Measurements from ENCODE around the gene XAF1. TPM values are rescaled to one million over a fixed set of nuclear protein-coding genes. Genes with fewer than 3 reads are reported as not detected.

The XAF1 gene
- total and polyA plus RNA-seq, 8 donors, result 7.2 to 116 (median 26.3) TPM

GRCh38 chr17:6787081-6787693 is 31.3 kb downstream of the XAF1 start:
- no peak overlapping the region for H3K4me3 ChIP-seq
- 33 to 41% (median 40%) methylated on average over 10 of the region's 10 CpGs for WGBS, 5 donors
- H3K27me3 ChIP-seq, result peaks cover 0 to 45% (median 6%) of the 10 kb centered on the region in 3 donors

DNA sequence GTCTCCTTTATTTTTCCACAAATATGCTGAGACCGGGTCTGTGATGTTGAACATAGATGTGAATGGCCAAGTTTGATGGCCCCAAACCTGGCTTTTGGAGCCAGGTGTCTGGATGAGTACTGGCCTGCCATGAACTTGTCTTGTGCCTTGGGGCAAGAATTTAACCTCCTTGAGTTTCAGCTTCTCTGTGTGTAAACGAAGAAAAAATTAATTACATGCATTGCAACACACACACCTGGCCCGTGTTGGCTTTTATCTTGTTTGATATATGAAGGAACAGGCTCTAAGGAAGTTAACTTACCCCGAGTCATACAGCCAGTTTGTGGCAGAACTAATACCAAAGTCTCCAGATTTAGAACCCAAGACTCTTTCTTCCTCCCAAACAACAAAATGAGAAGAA is 33.3 kb downstream of the XAF1 start:
- intact Hi-C loops (cut with DNase I; ENCODE audit: low total_unique reads), result no loop called here
- 35 to 53% (median 44%) methylated on average over 4 of the region's 4 CpGs for WGBS, 5 donors

More at GRCh38 chr17:6787081-6787693, 31.3 kb downstream of the XAF1 start:
- Histone ChIP-seq H3K4me1 (no peaks in the 10 kb centered on the region), H3K27ac (no peak overlapping the region), H3K9me3 (peaks cover 0 to 12% (median 5%) of the 10 kb centered on the region in 4 donors), H3K36me3 (no peaks in the 10 kb centered on the region)
- no peak for DNase-seq
- TF ChIP-seq CTCF (IDR thresholded peaks at IDR 0.05) (no peak), EP300 (IDR thresholded peaks at IDR 0.05) (no peak), POLR2AphosphoS5 (IDR thresholded peaks at IDR 0.05) (no peak), POLR2A (IDR thresholded peaks at IDR 0.05) (no peak)
- intact Hi-C loops (cut with DNase I; ENCODE audit: low total_unique reads), result no loop called here

GRCh38 chr17:6793748-6794493 is 38.1 kb downstream of the XAF1 start:
- Histone ChIP-seq H3K4me1 (no peaks in the 10 kb centered on the region), H3K27me3 (peaks cover 0 to 57% (median 6%) of the 10 kb centered on the region in 3 donors), H3K27ac (no peak overlapping the region), H3K36me3 (no peaks in the 10 kb centered on the region), H3K9me3 (no peaks in the 10 kb centered on the region), H3K4me3 (no peak overlapping the region)
- 70 to 76% (median 71%) methylated on average over 5 of the region's 5 CpGs for WGBS, 5 donors
- no peak for DNase-seq
- TF ChIP-seq EP300 (IDR thresholded peaks at IDR 0.05) (no peak), POLR2AphosphoS5 (IDR thresholded peaks at IDR 0.05) (no peak), CTCF (IDR thresholded peaks at IDR 0.05) (no peak), POLR2A (IDR thresholded peaks at IDR 0.05) (no peak)
- intact Hi-C loops (cut with DNase I; ENCODE audit: low total_unique reads), result no loop called here

More for the DNA sequence above, 33.3 kb downstream of the XAF1 start:
- Histone ChIP-seq H3K9me3 (peaks cover 0 to 10% (median 3%) of the 10 kb centered on the region in 4 donors), H3K4me3 (no peak overlapping the region), H3K36me3 (no peaks in the 10 kb centered on the region), H3K27ac (no peak overlapping the region), H3K4me1 (no peaks in the 10 kb centered on the region), H3K27me3 (peaks cover 0 to 56% (median 6%) of the 10 kb centered on the region in 3 donors)
- DNase-seq, result no peak
- TF ChIP-seq POLR2AphosphoS5 (IDR thresholded peaks at IDR 0.05) (no peak), CTCF (IDR thresholded peaks at IDR 0.05) (no peak), POLR2A (IDR thresholded peaks at IDR 0.05) (no peak)

GRCh38 chr17:6796017-6796886 is 40.4 kb downstream of the XAF1 start:
- Histone ChIP-seq H3K4me1 (no peaks in the 10 kb centered on the region), H3K36me3 (no peaks in the 10 kb centered on the region), H3K9me3 (no peaks in the 10 kb centered on the region), H3K27me3 (peaks cover 0 to 40% (median 0%) of the 10 kb centered on the region in 3 donors), H3K4me3 (no peak overlapping the region), H3K27ac (no peak overlapping the region)
- TF ChIP-seq CTCF (IDR thresholded peaks at IDR 0.05) (no peak), POLR2AphosphoS5 (IDR thresholded peaks at IDR 0.05) (no peak), EP300 (IDR thresholded peaks at IDR 0.05) (no peak), POLR2A (IDR thresholded peaks at IDR 0.05) (no peak)
- no peak for DNase-seq
- intact Hi-C loops (cut with DNase I; ENCODE audit: low total_unique reads), result no loop called here
- 35 to 57% (median 41%) methylated on average over 10 of the region's 10 CpGs for WGBS, 5 donors
